ENCODE results near the gene USP24.

USP24 gene

GRCh38 chr1:55190109-55190508 lies 25.1 kb downstream of the USP24 start:
- no peak for FAIRE-seq
- no peak for DNase-seq (ENCODE audit: insufficient read length, low spot score)
- TF ChIP-seq SPI1 (IDR thresholded peaks at IDR 0.05; ENCODE audit: low read depth, low read length): no peak
- TF ChIP-seq PAX5 (IDR thresholded peaks at IDR 0.05; ENCODE audit: insufficient read depth, low read length, severe bottlenecking): no peak
- TF ChIP-seq POU2F2 (IDR thresholded peaks at IDR 0.05; ENCODE audit: low read depth, low read length): no peak

DNA sequence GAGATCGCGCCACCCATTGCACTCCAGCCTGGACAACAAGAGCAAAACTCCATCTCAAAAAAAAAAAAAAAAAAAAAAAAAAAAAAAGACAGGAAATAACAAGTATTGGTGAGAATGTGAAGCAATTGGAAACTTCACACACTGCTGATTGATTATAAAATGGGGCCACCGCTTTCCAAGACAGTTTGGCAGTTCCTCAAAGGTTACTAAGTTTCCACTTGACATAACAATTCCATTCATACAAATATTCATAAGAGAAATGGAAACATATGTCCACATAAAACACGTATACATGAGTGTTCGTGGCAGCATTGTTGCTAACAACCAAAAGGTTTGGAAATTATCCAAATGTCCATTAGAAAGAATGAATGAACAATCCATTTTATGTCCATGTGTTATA lies 26.3 kb downstream of the USP24 start:
- DNase-seq (ENCODE audit: insufficient read length, low spot score): no peak
- TF ChIP-seq POLR2AphosphoS5 (IDR thresholded peaks at IDR 0.05; ENCODE audit: low read depth, low read length) (no peak), TAF1 (IDR thresholded peaks at IDR 0.05; ENCODE audit: low read depth, low read length) (no peak), POLR2A (IDR thresholded peaks at IDR 0.05; ENCODE audit: low read depth, low read length) (no peak), SPI1 (IDR thresholded peaks at IDR 0.05; ENCODE audit: low read depth, low read length) (no peak), PAX5 (IDR thresholded peaks at IDR 0.05; ENCODE audit: insufficient read depth, low read length, severe bottlenecking) (no peak), POU2F2 (IDR thresholded peaks at IDR 0.05; ENCODE audit: low read depth, low read length) (no peak)
- FAIRE-seq: no peak

- no peak for TF ChIP-seq PAX5 (IDR thresholded peaks at IDR 0.05; ENCODE audit: insufficient read depth, low read length, severe bottlenecking)
- no peak for TF ChIP-seq SPI1 (IDR thresholded peaks at IDR 0.05; ENCODE audit: low read depth, low read length)
- no peak for TF ChIP-seq POLR2A (IDR thresholded peaks at IDR 0.05; ENCODE audit: low read depth, low read length)
- TF ChIP-seq POU2F2 (IDR thresholded peaks at IDR 0.05; ENCODE audit: low read depth, low read length): no peak
- no peak for TF ChIP-seq TAF1 (IDR thresholded peaks at IDR 0.05; ENCODE audit: low read depth, low read length)
- no peak for TF ChIP-seq POLR2AphosphoS5 (IDR thresholded peaks at IDR 0.05; ENCODE audit: low read depth, low read length)
- FAIRE-seq: no peak
- no peak for DNase-seq (ENCODE audit: insufficient read length, low spot score)
Observed at GRCh38 chr1:55185832-55186231, 29.3 kb downstream of the USP24 start.

DNA sequence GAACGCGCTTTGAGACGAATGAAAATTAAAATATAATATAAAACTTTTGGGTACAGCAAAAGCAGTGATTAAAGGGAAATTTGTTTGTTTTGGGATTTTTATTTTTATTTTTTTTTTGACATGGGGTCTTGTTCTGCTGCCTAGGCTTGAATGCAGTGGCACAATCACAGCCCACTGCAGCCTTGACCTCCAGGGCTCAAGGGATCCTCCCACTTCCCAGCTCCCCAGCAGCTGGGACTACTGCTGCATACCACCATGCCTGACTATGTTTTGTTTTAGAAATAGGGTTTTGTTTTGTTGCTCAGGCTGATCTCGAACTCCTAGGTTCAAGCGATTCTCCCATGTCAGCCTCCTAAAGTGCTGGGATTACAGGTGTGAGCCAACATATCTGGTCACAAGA lies 30.3 kb downstream of the USP24 start:
- no peak for DNase-seq (ENCODE audit: insufficient read length, low spot score)
- no peak for FAIRE-seq
- TF ChIP-seq POU2F2 (IDR thresholded peaks at IDR 0.05; ENCODE audit: low read depth, low read length): no peak
- TF ChIP-seq POLR2A (IDR thresholded peaks at IDR 0.05; ENCODE audit: low read depth, low read length): no peak
- TF ChIP-seq TAF1 (IDR thresholded peaks at IDR 0.05; ENCODE audit: low read depth, low read length): no peak
- TF ChIP-seq SPI1 (IDR thresholded peaks at IDR 0.05; ENCODE audit: low read depth, low read length): no peak
- no peak for TF ChIP-seq POLR2AphosphoS5 (IDR thresholded peaks at IDR 0.05; ENCODE audit: low read depth, low read length)
- TF ChIP-seq PAX5 (IDR thresholded peaks at IDR 0.05; ENCODE audit: insufficient read depth, low read length, severe bottlenecking): no peak

DNA sequence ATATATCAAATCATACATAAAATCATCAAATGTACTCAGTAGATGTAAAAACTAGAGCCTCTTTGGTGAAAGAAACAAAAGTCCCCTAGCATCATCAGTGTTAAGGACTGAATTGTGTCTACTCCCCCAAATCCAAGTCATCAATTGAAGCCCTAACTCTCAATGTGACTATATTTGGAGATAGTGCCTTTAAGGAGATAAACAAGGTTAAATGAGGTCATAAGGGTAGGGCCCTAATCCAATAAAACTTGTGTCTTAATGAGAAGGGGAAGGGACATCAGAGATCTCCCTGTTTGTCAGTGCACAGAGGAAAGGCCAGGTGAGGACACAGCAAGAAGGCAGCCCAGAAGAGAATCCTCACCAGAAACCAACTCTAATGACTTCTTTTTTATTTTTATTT lies 33.5 kb downstream of the USP24 start:
- TF ChIP-seq POLR2AphosphoS5 (IDR thresholded peaks at IDR 0.05; ENCODE audit: low read depth, low read length) (no peak), TAF1 (IDR thresholded peaks at IDR 0.05; ENCODE audit: low read depth, low read length) (no peak), PAX5 (IDR thresholded peaks at IDR 0.05; ENCODE audit: insufficient read depth, low read length, severe bottlenecking) (no peak), SPI1 (IDR thresholded peaks at IDR 0.05; ENCODE audit: low read depth, low read length) (no peak), POU2F2 (IDR thresholded peaks at IDR 0.05; ENCODE audit: low read depth, low read length) (no peak), POLR2A (IDR thresholded peaks at IDR 0.05; ENCODE audit: low read depth, low read length) (no peak)
- FAIRE-seq: no peak
- DNase-seq (ENCODE audit: insufficient read length, low spot score): no peak

GRCh38 chr1:55180075-55180670 lies 35.0 kb downstream of the USP24 start:
- no peak for TF ChIP-seq TAF1 (IDR thresholded peaks at IDR 0.05; ENCODE audit: low read depth, low read length)
- no peak for TF ChIP-seq SPI1 (IDR thresholded peaks at IDR 0.05; ENCODE audit: low read depth, low read length)
- no peak for TF ChIP-seq POU2F2 (IDR thresholded peaks at IDR 0.05; ENCODE audit: low read depth, low read length)
- TF ChIP-seq POLR2A (IDR thresholded peaks at IDR 0.05; ENCODE audit: low read depth, low read length): no peak
- no peak for TF ChIP-seq POLR2AphosphoS5 (IDR thresholded peaks at IDR 0.05; ENCODE audit: low read depth, low read length)
- TF ChIP-seq PAX5 (IDR thresholded peaks at IDR 0.05; ENCODE audit: insufficient read depth, low read length, severe bottlenecking): no peak
- no peak for DNase-seq (ENCODE audit: insufficient read length, low spot score)
- no peak for FAIRE-seq

GRCh38 chr1:55179177-55179835 lies 35.9 kb downstream of the USP24 start:
- TF ChIP-seq POLR2AphosphoS5 (IDR thresholded peaks at IDR 0.05; ENCODE audit: low read depth, low read length) (no peak), SPI1 (IDR thresholded peaks at IDR 0.05; ENCODE audit: low read depth, low read length) (no peak), PAX5 (IDR thresholded peaks at IDR 0.05; ENCODE audit: insufficient read depth, low read length, severe bottlenecking) (no peak), TAF1 (IDR thresholded peaks at IDR 0.05; ENCODE audit: low read depth, low read length) (no peak), POLR2A (IDR thresholded peaks at IDR 0.05; ENCODE audit: low read depth, low read length) (no peak), POU2F2 (IDR thresholded peaks at IDR 0.05; ENCODE audit: low read depth, low read length) (no peak)
- FAIRE-seq (peak; percentile 47), DNase-seq (ENCODE audit: insufficient read length, low spot score) (no peak)

DNA sequence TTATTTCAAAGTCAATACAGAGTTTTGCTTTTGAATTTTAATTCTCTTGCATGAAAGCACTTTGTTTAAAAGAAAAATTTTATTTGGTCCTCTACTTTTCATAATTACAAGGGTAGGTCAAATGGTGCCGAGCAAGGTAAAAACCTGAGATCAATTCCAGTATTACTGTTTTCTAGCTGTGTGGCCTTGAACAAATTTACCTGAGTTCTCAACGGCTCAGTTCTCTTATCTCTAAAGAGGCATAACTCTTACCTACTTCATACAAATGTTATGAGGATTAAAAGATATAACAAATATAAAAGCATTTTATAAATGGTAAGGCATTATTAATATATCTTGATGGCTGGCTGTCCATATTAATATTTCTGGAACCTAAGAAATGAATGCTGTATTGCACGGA lies 42.5 kb downstream of the USP24 start:
- no peak for TF ChIP-seq PAX5 (IDR thresholded peaks at IDR 0.05; ENCODE audit: insufficient read depth, low read length, severe bottlenecking)
- no peak for FAIRE-seq
- no peak for DNase-seq (ENCODE audit: insufficient read length, low spot score)

DNA sequence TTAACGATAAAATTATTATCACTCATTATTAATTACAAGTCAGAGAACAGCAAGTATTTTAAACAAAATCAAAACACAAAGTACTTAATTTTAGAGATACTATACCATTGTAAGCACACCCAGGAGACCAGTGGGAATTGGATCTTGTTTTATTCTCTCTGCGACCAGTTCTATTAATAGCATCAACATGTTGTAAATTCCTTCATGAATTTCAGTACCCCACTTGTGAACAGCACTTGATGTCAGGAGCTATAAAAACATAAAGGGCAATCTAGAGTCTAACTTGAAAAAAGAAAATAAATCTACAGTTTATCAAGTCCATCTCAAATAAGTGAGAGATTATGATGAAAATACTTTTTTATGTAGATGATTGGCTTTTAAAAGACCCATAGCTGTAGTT lies 42.9 kb downstream of the USP24 start:
- FAIRE-seq (no peak), DNase-seq (ENCODE audit: insufficient read length, low spot score) (no peak)

DNA sequence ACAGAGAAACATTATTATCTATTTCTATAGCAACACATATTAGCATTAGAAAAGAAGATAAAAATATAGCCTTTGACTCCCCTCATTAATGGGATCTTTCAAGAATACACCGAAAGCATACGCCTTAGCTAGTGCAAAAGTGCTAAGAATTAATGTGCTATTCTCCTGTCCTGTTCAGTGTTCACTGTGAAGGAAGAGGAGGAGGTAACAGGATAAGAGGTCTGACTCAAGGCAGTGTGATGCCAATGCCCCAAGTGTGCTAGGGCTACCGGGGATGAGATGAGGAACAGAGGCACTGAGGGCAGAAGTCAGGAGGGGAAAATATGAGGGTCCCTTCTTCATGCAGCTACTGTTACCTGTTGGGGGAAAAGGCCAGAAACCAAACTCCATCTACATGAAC lies 43.5 kb downstream of the USP24 start:
- TF ChIP-seq POU2F2 (IDR thresholded peaks at IDR 0.05; ENCODE audit: low read depth, low read length) (no peak), POLR2A (IDR thresholded peaks at IDR 0.05; ENCODE audit: low read depth, low read length) (no peak), TAF1 (IDR thresholded peaks at IDR 0.05; ENCODE audit: low read depth, low read length) (no peak), POLR2AphosphoS5 (IDR thresholded peaks at IDR 0.05; ENCODE audit: low read depth, low read length) (no peak), SPI1 (IDR thresholded peaks at IDR 0.05; ENCODE audit: low read depth, low read length) (no peak), PAX5 (IDR thresholded peaks at IDR 0.05; ENCODE audit: insufficient read depth, low read length, severe bottlenecking) (no peak)
- no peak for FAIRE-seq

More for the DNA sequence above, 42.9 kb downstream of the USP24 start:
- TF ChIP-seq POLR2A (IDR thresholded peaks at IDR 0.05; ENCODE audit: low read depth, low read length) (no peak), PAX5 (IDR thresholded peaks at IDR 0.05; ENCODE audit: insufficient read depth, low read length, severe bottlenecking) (no peak), SPI1 (IDR thresholded peaks at IDR 0.05; ENCODE audit: low read depth, low read length) (no peak), TAF1 (IDR thresholded peaks at IDR 0.05; ENCODE audit: low read depth, low read length) (no peak), POLR2AphosphoS5 (IDR thresholded peaks at IDR 0.05; ENCODE audit: low read depth, low read length) (no peak), POU2F2 (IDR thresholded peaks at IDR 0.05; ENCODE audit: low read depth, low read length) (no peak)

More for the DNA sequence above, 43.5 kb downstream of the USP24 start:
- DNase-seq (ENCODE audit: insufficient read length, low spot score): no peak
